Body of pancreas (tissue), 4 donors: ENCODE measurements around the gene PIEZO1.

Source experiments
- CTCF ChIP-seq, 7 experiments: fragments of 450-650 bp in 4 of 7; fragments of 200-600 bp in 3 of 7; sonication (generic) in 3 of 7; IDR thresholded peaks; one replicate each; pipeline ENCODE4 v1.5.1; 2016 to 2019; ENCODE audit warnings: antibody characterized with exemption in 7 of 7
- POLR2A ChIP-seq, 3 donors: fragments of 450-650 bp; IDR thresholded peaks; one replicate each; pipeline ENCODE4 v1.6.1; 2016; ENCODE audit warnings: antibody characterized with exemption in 3 of 3, mild to moderate bottlenecking in 2 of 3

GRCh38 chr16:88739139-88739976 is 45.7 kb downstream of the PIEZO1 start:
- TF ChIP-seq CTCF (IDR thresholded peaks at IDR 0.05) (no peak), POLR2A (IDR thresholded peaks at IDR 0.05) (no peak)
